ENCODE measurements around the gene NKX2-3.
A peak's percentile ranks its signal among the peaks of the same experiment; 100 is the strongest.

The NKX2-3 gene

DNA sequence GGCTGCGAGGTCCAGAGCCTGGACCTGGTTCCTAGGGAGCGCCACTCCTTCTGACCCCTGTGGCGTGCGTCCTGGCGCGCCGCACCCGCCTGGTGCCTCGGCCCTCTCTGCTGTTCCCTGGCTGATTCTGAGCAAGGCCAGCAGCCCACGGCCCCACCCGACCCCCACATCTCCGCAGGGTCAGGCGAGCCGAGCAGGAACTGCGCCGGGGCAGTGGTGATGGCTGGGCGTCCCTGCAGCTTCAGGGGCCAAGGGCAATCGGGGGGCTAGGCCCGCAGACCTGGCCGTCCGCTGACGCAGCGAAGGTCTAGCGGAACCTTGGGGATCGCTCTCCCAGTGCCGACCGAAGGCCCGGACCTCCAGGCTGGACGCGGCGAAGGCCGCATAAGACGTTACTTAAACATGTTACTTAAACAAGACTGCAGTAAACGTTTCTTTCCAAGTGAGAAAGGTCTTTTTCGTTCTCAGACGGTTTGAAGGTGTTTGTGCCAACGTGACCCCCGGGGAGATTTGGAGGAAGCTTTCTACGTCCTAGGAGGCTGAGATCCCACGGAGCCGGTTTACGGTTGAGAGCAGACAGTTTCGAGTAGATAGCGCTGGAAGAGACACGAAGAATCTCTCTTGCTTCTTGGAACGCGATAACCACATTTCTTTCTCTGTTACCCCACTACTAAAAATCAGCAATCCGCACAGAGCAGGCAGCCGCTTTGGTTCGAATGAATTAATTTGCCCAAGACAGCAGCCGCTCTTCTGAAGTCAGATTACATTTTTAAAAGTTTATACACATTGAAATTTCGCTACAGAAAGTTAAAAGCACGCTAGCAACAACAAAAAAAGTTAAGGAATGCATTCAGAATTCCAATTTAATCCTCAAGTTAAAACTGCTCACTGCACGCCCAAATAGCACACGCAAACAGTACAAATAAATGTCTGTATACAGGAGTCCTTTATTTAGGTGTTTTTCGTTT lies 4.9 kb upstream of the NKX2-3 start:
- H3K4me3 ChIP-seq (replicated peaks in 1 of 2; ENCODE audit: low read depth in 2 of 2, low read length in 2 of 2): no peak overlapping the region
- DNase-seq (ENCODE audit: low read depth in 2 of 2): peak in 1 of 2 donors; percentile 13
- TF ChIP-seq CTCF (IDR thresholded peaks at IDR 0.05; ENCODE audit: low read depth, low read length): no peak

- no peak for TF ChIP-seq CTCF (IDR thresholded peaks at IDR 0.05; ENCODE audit: low read depth, low read length)
- peak in 1 of 2 donors; percentile 35 for DNase-seq (ENCODE audit: low read depth in 2 of 2)
- H3K4me3 ChIP-seq (replicated peaks in 1 of 2; ENCODE audit: low read depth in 2 of 2, low read length in 2 of 2): no peak overlapping the region
Observed at GRCh38 chr10:99528494-99529441, 4.0 kb upstream of the NKX2-3 start.

DNA sequence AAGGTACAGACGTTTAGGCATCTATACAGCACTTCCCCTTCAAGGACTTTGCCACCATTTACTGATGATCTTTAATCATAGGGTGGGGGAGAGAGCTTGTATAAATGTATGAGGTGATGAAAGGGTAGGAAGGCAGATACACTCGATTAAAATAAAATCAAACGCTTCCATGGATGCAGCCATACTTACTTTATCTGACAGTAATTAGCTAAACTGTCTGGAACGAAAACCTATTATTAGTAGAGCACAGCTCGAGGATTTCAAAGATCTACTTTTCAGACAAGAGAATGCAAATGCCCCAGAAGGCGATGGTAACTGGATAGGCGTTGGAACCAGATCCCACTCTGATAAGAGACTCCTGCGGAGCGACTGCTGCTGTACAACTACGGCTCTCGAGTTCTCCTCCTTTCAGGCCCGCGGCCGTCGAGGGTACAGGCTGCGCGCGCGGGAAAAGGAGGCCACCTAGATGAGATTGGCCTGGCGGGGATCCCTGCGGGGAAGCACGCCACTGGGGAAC lies 3.1 kb upstream of the NKX2-3 start:
- no peak overlapping the region for H3K4me3 ChIP-seq (replicated peaks in 1 of 2; ENCODE audit: low read depth in 2 of 2, low read length in 2 of 2)
- no peak for DNase-seq (ENCODE audit: low read depth in 2 of 2)
- no peak for TF ChIP-seq CTCF (IDR thresholded peaks at IDR 0.05; ENCODE audit: low read depth, low read length)

- DNase-seq (ENCODE audit: low read depth in 2 of 2): no peak
- no peak overlapping the region for H3K4me3 ChIP-seq (replicated peaks in 1 of 2; ENCODE audit: low read depth in 2 of 2, low read length in 2 of 2)
- TF ChIP-seq CTCF (IDR thresholded peaks at IDR 0.05; ENCODE audit: low read depth, low read length): no peak
Observed at GRCh38 chr10:99530108-99531025, 2.4 kb upstream of the NKX2-3 start.

GRCh38 chr10:99531026-99531695 lies 1.6 kb upstream of the NKX2-3 start:
- DNase-seq (ENCODE audit: low read depth in 2 of 2): no peak
- TF ChIP-seq CTCF (IDR thresholded peaks at IDR 0.05; ENCODE audit: low read depth, low read length): no peak
- H3K4me3 ChIP-seq (replicated peaks in 1 of 2; ENCODE audit: low read depth in 2 of 2, low read length in 2 of 2): no peak overlapping the region
